Measurements from ENCODE around the gene FIGN. TPM values are rescaled to one million over a fixed set of nuclear protein-coding genes. Genes with fewer than 3 reads are reported as not detected.

The FIGN gene
- total and polyA plus RNA-seq, 8 donors = 4.9 to 8.2 (median 6.4) TPM

DNA sequence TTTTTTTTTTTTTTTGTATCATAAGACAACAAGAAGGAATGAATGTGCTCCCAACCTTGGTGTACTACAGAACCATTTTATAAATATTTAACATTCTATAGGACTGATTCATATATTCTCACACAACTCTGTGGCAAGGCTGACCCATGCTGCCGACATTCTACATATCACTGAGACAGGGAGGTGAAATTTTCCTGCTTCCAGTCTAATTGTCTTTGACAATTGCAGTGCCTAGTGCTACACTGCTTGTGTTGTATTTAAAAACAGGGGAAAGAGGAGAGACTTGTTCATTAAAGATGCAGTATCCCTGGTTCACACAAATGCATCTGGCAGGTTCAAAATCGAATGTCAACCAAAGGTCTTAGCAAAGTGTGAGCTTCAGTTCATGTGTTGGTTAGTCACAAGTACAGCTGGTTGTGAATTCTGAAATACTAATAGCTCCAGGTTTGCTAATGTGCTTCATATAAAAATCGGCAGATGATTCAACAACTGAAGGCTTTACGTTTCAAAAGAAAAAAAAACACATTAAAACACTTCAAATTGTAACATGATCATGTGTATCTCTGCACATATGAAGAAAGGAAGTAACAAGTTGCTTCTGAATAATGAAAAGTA is 130.8 kb downstream of the FIGN start:
- Histone ChIP-seq H3K36me3 (no peaks in the 10 kb centered on the region), H3K27ac (no peak overlapping the region), H3K9me3 (no peaks in the 10 kb centered on the region), H3K4me3 (no peak overlapping the region), H3K27me3 (no peaks in the 10 kb centered on the region), H3K4me1 (no peaks in the 10 kb centered on the region)
- no peak for DNase-seq
- no peak for ATAC-seq
- intact Hi-C loops (cut with DNase I) = no loop called here
- TF ChIP-seq CTCF (IDR thresholded peaks at IDR 0.05) = no peak

- H3K27me3 ChIP-seq = no peaks in the 10 kb centered on the region
- H3K36me3 ChIP-seq = no peaks in the 10 kb centered on the region
- no peak for TF ChIP-seq CTCF (IDR thresholded peaks at IDR 0.05)
- ATAC-seq (no peak), DNase-seq (no peak)
- no peak overlapping the region for H3K27ac ChIP-seq
- H3K9me3 ChIP-seq = no peaks in the 10 kb centered on the region
- intact Hi-C loops (cut with DNase I) = no loop called here
- H3K4me1 ChIP-seq = no peaks in the 10 kb centered on the region
- H3K4me3 ChIP-seq = no peak overlapping the region
Measured at GRCh38 chr2:163602196-163602595, 133.6 kb downstream of the FIGN start.

DNA sequence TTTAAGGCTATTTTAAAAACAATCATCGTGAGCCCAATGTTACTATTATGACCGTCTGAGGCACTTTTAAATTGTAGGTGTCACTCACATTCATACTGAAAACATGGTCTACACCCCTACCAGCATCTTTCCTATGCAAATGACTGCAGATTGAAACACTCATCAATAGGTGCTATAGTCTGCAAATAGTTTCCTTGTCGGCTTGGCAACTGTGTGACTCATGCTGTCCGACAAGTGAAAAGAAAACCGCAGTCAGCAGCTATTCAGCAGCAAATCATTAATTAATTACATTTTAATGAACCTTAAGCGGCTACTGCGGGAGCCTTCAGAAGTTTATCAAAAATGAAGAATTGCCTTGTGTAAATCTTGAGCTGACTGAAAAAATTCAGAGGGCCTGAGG is 134.4 kb downstream of the FIGN start:
- intact Hi-C loops (cut with DNase I) = no loop called here
- DNase-seq = no peak
- no peaks in the 10 kb centered on the region for H3K9me3 ChIP-seq

GRCh38 chr2:163600801-163601200 is 135.0 kb downstream of the FIGN start:
- no peak for TF ChIP-seq CTCF (IDR thresholded peaks at IDR 0.05)
- ATAC-seq (no peak), DNase-seq (no peak)
- no peaks in the 10 kb centered on the region for H3K9me3 ChIP-seq
- intact Hi-C loops (cut with DNase I) = no loop called here
- H3K27me3 ChIP-seq = no peaks in the 10 kb centered on the region
- no peaks in the 10 kb centered on the region for H3K36me3 ChIP-seq
- no peak overlapping the region for H3K27ac ChIP-seq
- no peak overlapping the region for H3K4me3 ChIP-seq
- H3K4me1 ChIP-seq = no peaks in the 10 kb centered on the region

More for the DNA sequence above, 134.4 kb downstream of the FIGN start:
- no peaks in the 10 kb centered on the region for H3K36me3 ChIP-seq
- H3K27ac ChIP-seq = no peak overlapping the region
- H3K4me1 ChIP-seq = no peaks in the 10 kb centered on the region
- no peaks in the 10 kb centered on the region for H3K27me3 ChIP-seq
- no peak for TF ChIP-seq CTCF (IDR thresholded peaks at IDR 0.05)
- no peak for ATAC-seq
- H3K4me3 ChIP-seq = no peak overlapping the region

- no peak for TF ChIP-seq CTCF (IDR thresholded peaks at IDR 0.05)
- no peaks in the 10 kb centered on the region for H3K36me3 ChIP-seq
- H3K27me3 ChIP-seq = no peaks in the 10 kb centered on the region
- H3K4me3 ChIP-seq = no peak overlapping the region
- intact Hi-C loops (cut with DNase I) = no loop called here
- H3K9me3 ChIP-seq = no peaks in the 10 kb centered on the region
- H3K4me1 ChIP-seq = no peaks in the 10 kb centered on the region
- no peak overlapping the region for H3K27ac ChIP-seq
- ATAC-seq (no peak), DNase-seq (no peak)
Measured at GRCh38 chr2:163595028-163595427, 140.8 kb downstream of the FIGN start.
